Head of caudate nucleus (tissue), 42 donors: ENCODE results near the gene IQCK.

Experiments used
- DNase-seq, 42 donors: peaks; one replicate each; pipeline versions ENCODE4 v3.0.0 to v3.0.0-alpha.2; 2020 to 2021; ENCODE audit warnings: mixed read lengths in 7 of 42
- intact Hi-C: fragments of 100-400 bp; cut with DNase I; formaldehyde crosslinking; loops from one replicate; pipeline ENCODE4 v1.15.0; 2022

The IQCK gene

GRCh38 chr16:19883966-19884485 lies 166.0 kb downstream of the IQCK start:
- peak in 7 of 42 donors; percentile 29 to 73 (median 53) for DNase-seq
- intact Hi-C loops = loop anchor here (5.0 kb wide), 1 partner anchor 167 kb away; the partner anchor contains the start of genes IQCK and KNOP1

GRCh38 chr16:19884611-19885450 lies 166.8 kb downstream of the IQCK start, which contains the start of gene GPRC5B:
Gene GPRC5B, minus strand, starts transcription at chr16:19884848. Its CDS starts 12,003 bp downstream, at chr16:19872845.
- intact Hi-C loops = loop anchor here (5.0 kb wide), 1 partner anchor 168 kb away; the partner anchor contains the start of genes IQCK and KNOP1

GRCh38 chr16:19885451-19886072 lies 167.5 kb downstream of the IQCK start:
- DNase-seq = peak in 24 of 42 donors; percentile 20 to 79 (median 51)
- intact Hi-C loops = loop anchor here (1.0 to 2.0 kb wide), 2 partner anchors 284 to 329 kb away; no protein-coding TSS in a partner anchor

More at GRCh38 chr16:19884611-19885450, 166.8 kb downstream of the IQCK start, which contains the start of gene GPRC5B:
- DNase-seq = peak in 40 of 42 donors; percentile 50 to 89 (median 78)

DNA sequence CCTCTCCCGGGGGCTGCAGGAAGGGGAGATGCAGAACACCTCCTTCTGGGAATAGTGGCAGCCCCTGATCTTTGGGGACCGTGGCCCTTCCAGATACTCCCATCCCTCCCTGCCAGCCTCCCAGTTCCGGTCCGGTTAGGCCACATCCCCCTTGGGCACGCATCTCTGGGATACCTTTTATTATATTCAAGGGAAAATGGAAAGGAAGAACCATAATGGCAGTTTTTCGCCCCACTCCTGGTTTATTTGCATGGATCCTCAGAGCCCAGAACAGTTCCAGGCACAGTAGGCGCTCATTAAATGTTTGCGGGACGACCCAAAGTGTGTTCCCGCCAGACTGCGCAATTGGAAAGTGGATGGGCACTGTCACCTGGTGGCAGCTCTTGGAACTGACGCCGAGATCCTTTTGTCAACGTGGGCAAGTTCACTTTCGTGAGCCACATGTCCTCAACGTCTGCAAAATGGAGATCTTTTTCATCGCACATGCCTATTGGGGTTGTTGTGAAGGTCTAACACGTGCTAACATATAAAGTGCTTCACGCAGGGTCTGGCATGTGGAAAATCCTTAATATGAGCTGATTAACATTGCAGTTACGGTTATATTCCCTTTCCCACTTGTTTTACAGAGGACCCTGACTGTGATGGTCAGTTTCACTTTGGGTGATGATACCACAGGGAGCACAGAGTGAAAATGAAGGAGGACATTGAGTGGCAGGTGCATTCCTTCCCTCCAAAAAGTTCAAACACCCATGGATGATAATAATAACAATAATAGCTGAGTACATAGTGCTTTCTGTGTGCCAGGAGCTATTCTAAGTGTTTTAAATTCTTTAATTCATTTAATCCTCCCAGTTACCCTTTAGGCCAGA lies 168.2 kb downstream of the IQCK start:
- DNase-seq = peak; percentile 76 to 97 (median 90)
- intact Hi-C loops = loop anchor here (1.0 to 2.0 kb wide), 2 partner anchors 285 to 330 kb away; no protein-coding TSS in a partner anchor

GRCh38 chr16:19888834-19889233 lies 170.8 kb downstream of the IQCK start:
- intact Hi-C loops = no loop called here
- no peak for DNase-seq

GRCh38 chr16:19890901-19891300 lies 172.8 kb downstream of the IQCK start:
- intact Hi-C loops = no loop called here
- DNase-seq = no peak

DNA sequence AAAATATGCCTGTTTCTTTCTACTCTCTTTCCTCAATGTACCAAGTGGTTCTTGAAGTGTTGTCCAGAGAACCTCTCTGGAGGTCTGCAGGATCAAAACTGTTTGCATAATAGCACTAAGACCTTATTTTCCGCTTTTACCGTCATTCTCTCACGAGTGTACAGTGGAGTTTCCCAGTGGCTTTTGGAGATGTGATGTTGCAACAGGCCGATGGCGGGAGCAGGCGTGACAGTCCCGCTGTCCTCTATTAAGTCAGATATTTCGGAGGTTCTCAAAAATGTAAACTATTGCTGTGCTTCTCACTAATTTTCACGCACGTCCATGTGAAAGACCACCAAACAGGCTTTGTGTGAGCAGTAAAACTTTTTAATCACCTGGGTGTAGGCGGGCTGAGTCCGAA lies 174.8 kb downstream of the IQCK start:
- intact Hi-C loops = no loop called here
- DNase-seq = no peak

- no peak for DNase-seq
- intact Hi-C loops = no loop called here
Measured at GRCh38 chr16:19894586-19894985, 176.5 kb downstream of the IQCK start.

- intact Hi-C loops = no loop called here
Measured at GRCh38 chr16:19896951-19897350, 178.9 kb downstream of the IQCK start.

GRCh38 chr16:19898166-19898565 lies 180.1 kb downstream of the IQCK start:
- intact Hi-C loops = no loop called here

More at GRCh38 chr16:19896951-19897350, 178.9 kb downstream of the IQCK start:
- no peak for DNase-seq

DNA sequence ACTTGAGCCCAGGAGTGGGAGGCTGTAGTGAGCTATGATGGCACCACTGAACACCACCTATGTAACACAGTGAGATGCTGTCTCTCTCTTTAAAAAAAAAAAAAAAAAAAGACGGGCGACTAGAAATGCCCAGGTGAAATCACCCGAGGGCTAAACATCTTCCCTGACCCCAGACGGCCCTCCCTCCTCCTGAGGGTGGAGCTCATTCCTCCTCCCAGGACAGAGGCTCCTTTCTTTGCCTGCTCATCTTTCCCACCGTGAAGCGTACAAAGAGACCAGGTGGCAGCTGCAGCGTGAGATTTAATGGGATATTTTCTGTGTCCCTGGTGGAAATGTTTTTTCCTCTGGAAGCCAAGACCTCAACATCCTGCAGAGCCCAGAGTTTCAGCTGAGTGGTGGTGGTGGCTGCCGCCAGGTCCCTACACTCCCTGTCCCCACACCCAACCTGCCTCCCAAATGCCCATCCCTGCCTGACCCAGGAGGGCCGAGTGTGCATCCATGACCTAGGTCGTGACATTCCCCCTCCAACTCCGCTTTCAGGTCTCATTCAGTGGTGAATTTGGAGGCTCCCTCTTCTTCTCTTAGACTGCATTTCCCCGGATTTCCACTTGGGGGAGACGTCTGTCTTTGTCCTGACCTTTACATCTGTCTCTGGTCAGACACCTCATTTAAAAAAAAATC lies 181.0 kb downstream of the IQCK start:
- DNase-seq = peak in 33 of 42 donors; percentile 27 to 86 (median 61)
- intact Hi-C loops = no loop called here

More at GRCh38 chr16:19898166-19898565, 180.1 kb downstream of the IQCK start:
- no peak for DNase-seq

GRCh38 chr16:19899605-19899955 lies 181.5 kb downstream of the IQCK start:
- DNase-seq = no peak
- intact Hi-C loops = no loop called here

DNA sequence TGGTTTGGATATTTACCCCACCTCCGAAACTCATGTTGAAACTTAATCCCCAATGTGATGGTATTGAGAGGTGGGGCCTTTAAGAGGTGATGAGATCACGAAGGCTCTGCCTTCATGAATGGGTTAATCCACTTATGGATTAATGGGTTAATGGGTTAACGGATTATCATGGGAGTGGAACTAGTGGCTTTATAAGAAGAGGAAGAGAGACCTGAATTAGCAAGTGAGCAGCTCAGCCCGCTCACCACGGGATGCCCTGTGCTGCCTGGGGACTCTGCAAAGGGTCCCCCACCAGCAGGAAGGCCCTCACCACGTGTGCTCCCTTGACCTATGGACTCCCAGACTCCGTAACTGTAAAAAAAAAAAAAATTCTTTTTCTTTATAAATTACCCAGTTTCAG lies 183.1 kb downstream of the IQCK start:
- DNase-seq = no peak
- intact Hi-C loops = loop anchor here (10.0 kb wide), 1 partner anchor 404 kb away; no protein-coding TSS in a partner anchor

GRCh38 chr16:19907161-19907992 lies 189.3 kb downstream of the IQCK start:
- intact Hi-C loops = loop anchor here (5.0 to 10.0 kb wide), 2 partner anchors 397 to 475 kb away; no protein-coding TSS in a partner anchor
- peak; percentile 45 to 88 (median 74) for DNase-seq
